GM19467 (cell line): Measurements from ENCODE around the gene BRD7.
"Not testable (repeated sequence)": the region's sequence is repeated elsewhere in the genome, so short reads cannot be mapped to it uniquely, and the experiment has no call there.

Experiments
- ATAC-seq: cut with Tn5 transposase; IDR thresholded peaks from one replicate; pipeline ENCODE4 v1.9.1; 2021; ENCODE audit warnings: mild to moderate bottlenecking, moderate library complexity; ENCODE audit not compliant: unreplicated experiment

Gene BRD7

DNA sequence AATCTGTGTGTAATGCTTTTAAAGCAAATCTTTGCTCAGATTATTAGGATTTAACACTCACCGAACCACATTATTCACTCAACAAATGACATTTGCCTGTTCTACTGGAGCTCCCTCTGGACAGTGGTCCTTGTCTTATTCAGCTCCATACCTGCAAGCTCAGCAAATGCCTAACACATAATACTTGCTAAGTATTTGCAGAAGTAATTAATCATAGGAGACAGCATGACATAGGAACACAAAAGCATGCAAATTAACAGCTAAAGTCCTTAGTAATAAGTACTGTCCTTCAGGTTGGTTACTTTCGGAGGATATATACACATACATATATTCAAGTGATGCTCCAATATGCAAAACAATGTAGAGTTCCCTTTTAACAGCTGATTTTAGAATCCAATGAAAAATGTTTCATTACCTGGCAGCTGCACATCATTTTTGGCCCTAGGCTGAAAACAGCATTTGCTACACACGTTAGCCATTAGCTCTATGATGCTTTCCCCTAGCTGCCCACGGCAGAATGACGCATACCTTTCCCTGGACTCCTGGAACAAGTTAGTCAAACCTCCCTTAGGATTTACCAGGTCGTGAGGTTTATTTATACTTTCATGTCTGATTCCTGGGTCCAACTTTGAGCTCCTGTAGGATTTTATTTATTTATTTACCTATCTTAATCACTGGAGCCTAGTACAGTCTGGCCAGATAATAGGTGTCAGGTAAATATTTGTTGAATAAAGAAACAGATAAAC is 8.6 kb downstream of the BRD7 start:
- ATAC-seq, result no peak

DNA sequence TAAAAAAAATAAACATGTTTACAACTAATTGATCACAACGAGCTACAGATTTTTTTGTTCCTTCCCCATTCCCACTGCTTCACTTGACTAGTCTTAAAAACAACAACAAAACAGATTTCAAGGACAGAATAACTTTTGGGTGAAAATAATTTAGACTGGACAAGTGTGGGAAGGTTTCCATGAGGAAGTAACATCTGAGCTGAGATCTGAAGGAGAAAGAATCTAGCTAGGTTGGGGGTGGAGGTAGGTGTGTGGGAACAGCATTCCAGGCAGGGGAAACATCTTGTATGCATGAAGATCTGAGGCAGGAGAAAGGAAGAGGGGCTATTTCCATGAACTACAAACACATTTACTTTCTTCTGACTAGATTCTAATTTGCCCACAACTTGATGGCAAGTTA is 9.2 kb downstream of the BRD7 start:
- no peak for ATAC-seq

- ATAC-seq, result no peak
These were observed 13.9 kb downstream of the BRD7 start for GRCh38 chr16:50354629-50355456.

DNA sequence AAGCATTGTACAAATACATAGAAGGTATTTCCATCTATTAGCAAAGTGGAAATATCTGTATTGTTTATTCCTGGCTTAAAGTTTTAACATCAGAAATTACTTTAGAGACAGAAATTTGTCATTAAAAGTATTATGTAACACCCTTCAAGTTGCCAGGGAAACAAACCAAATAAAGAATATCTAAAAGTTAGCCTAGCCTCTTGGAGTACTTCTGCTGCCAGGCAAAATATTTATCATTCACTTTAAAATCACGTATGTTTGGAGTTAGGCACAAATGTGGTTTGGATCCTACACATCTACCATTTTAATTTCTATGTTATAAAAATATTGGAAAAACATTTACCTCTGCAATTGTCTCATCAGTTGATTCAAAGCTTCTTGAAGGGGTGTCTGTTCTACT is 14.7 kb downstream of the BRD7 start:
- ATAC-seq, result no peak

DNA sequence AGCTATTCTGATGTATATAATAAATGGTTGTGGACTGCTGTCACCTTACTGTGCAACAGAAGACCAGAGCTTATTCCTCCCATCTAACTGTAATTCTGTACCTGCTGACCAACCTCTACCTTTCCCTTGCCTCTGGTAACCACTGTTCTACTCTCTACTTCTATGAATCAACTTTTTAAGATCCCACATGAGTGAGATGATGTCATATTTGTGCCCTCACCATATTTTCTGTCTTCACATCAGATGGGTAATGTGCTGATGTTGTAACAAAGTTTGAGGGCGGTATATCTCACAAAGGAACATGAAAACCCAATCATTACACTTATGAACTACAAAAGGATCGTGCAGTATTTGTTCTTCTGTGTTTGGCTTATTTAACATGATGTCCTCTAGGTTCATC is 16.8 kb downstream of the BRD7 start:
- ATAC-seq, result no peak

DNA sequence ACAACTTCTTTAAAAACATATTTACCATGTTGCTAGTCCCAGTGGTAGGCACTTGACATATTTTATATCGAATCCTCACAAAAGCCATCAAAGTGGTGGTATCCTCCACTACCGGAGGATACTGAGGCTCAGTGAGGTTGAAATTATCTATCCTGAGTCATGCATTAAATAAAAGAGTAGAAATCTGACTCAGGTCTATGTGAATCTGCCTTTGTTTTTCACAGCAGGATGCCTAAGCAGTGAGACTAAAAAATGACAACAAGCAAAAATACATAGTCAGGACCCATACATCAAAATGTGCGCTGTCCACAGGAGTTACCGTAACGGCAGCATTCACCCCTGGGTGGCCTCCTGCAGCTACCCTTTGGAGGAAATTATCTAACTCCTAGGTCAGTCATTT is 17.7 kb downstream of the BRD7 start:
- no peak for ATAC-seq

DNA sequence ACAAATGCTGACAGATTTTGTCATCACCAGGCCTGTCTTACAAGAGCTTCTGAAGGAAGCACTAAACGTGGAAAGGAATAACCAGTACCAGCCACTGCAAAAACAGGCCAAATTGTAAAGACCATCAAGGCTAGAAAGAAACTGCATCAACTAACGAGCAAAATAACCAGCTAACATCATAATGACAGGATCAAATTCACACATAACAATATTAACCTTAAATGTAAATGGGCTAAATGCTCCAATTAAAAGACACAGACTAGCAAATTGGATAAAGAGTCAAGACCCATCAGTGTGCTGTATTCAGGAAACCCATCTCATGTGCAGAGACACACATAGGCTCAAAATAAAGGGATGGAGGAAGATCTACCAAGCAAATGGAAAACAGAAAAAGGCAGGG is 23.6 kb downstream of the BRD7 start:
- not testable (repeated sequence) for ATAC-seq

DNA sequence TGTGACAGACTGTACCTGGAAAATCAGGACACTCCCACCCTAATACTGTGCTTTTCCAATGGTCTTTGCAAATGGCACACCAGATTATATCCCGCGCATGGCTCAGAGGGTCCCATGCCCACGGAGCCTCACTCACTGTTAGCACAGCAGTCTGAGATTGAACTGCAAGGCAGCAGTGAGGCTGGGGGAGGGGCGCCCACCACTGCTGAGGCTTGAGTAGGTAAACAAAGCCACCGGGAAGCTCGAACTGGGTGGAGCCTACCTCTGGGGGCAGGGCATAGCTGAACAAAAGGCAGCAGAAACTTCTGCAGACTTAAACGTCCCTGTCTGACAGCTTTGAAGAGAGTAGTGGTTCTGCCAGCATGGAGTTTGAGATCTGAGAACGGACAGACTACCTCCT is 25.2 kb downstream of the BRD7 start:
- not testable (repeated sequence) for ATAC-seq

DNA sequence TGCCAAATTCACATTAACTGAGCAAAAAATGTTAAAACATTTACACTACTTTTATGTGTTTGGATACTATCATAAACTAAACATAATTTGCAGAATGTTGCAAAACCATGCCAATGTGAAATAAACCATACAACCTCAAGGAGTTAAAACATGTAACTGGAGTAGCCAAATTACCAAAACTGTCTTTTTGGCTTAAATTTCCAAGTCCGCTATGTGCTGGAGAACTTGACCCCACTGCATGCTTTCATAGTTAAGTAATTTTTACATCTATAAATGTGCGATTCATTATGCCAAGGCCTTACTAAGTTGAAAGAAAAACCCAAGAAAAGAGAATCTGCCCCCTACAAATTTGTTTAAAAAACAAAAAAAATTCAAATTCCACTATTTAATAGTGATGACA is 28.2 kb downstream of the BRD7 start:
- ATAC-seq, result no peak

GRCh38 chr16:50338371-50339231 is 30.2 kb downstream of the BRD7 start:
- no peak for ATAC-seq

- no peak for ATAC-seq
These were observed 31.9 kb downstream of the BRD7 start for GRCh38 chr16:50336884-50337283.

GRCh38 chr16:50335196-50335958 is 33.4 kb downstream of the BRD7 start:
- no peak for ATAC-seq

DNA sequence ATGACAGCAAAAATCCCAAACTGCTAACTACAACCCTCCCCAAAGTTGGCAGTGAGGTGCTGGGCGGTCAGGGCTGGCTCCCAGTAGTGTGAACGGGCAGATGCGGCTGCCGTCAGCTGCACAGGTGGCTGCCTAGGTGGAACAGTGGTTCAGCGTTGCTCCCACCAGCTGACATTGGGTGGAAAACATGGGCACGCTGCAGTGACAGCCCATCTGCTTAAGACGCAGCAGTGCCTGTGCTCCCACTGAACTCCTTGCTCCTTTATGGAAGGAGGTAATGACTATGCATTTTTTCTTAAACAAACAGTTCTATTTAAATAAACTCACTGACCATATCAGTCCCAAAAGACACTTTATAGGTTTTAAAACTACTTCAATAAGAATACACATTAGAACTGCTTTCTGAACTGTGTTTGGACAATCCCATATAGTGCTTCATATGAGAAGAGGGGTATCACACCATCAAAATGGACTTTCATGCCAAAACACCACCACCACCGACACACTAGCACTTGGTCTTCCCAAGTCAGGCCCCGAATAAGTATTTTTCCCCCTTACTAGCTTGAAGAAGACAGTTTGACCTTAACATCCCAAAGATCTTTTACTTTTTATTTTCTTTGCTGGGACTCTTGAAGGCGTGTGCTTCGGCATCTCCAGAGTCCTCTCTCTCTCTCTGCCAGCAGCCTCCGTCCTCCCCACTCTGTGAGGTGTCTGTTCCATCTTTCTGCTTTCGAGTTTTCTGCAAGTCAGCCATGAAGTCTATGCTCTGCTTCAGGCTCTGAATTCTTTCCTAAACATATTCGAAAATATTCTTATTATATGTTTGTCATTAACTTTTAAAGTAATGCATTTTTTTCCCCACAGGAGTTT is 34.4 kb downstream of the BRD7 start:
- no peak for ATAC-seq

DNA sequence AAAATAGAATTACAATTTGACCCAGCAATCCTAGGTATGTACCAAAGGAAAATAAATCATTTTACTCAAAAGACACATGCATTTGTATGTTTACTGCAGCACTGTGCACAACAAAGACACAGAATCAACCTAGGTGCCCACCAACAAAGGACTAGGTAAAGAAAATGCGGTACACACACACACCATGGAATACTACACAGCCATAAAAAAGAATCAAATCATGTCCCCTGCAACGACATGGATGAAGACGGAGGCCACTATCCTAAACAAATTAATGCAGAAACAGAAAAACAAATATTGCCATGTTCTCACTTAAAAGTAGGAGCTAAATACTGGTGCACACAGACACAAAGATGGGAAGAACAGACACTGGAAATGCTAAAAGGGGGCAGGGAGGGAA is 36.2 kb downstream of the BRD7 start:
- ATAC-seq, result no peak

DNA sequence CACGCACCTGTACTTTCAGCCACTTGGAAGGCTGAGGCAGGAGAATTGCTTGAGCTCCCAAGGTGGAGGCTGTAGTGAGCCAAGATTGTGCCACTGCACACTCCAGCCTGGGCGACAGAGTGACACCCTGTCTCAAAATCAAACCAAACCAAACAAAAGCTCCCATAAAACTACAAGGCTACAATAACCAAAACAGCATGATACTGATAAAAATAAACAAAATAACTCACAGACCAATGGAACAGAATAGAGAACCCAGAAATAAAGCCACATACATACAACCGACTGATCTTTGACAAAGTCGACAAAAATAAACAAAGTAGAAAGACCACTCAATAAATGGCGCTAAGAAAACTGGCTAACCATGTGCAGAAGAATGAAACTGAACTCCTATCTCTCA is 37.2 kb downstream of the BRD7 start:
- no peak for ATAC-seq

DNA sequence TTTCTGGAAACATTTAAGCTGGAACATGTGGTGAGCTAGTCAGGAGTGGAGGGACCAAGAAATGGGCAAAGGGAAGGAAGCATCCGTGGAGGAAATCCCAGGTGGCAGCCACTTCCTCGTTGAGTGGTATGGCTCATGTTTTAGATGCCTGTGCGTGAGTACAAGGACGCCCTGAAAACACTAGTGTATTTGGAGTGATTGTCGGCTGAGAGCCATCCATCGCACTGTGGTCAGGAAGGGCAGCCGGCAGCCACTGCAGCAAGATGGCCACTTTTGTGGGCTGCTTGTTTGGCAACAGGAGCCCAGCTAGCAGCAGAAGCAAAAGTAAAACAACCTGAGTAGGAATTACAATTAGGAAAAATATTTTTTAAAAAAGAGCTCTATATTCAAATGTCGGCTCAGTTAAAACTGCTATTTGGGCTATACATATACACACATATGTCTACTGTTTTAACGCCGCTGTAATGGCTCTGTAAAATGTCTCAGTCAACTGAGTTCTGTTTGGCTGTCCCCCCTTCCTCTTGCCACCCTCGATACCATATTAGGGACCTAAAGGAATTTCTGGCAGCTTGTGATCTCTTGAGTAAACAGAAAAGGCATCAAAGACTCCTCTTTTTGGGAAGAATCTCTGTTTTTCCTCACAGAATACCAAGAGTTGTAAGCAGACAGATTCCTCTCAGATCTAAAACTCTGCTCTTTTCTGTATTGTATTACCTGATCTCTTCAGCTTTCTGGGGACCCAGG is 39.2 kb downstream of the BRD7 start:
- ATAC-seq, result no peak

GRCh38 chr16:50326835-50327465 is 41.8 kb downstream of the BRD7 start:
- peak; percentile 67 for ATAC-seq

- ATAC-seq, result no peak
These were observed 42.5 kb downstream of the BRD7 start for GRCh38 chr16:50326264-50326663.

- ATAC-seq, result no peak
These were observed 44.4 kb downstream of the BRD7 start for GRCh38 chr16:50324345-50324744.
